ENCODE data around the gene RRM1. TPM values are rescaled to one million over a fixed set of nuclear protein-coding genes. Genes with fewer than 3 reads are reported as not detected.

The RRM1 gene
- total and polyA plus RNA-seq, 2 of the 13 experiments (the other 11 are each of a cell fraction or from before 2014, with no cell fraction given), result 17.3 to 108 TPM

DNA sequence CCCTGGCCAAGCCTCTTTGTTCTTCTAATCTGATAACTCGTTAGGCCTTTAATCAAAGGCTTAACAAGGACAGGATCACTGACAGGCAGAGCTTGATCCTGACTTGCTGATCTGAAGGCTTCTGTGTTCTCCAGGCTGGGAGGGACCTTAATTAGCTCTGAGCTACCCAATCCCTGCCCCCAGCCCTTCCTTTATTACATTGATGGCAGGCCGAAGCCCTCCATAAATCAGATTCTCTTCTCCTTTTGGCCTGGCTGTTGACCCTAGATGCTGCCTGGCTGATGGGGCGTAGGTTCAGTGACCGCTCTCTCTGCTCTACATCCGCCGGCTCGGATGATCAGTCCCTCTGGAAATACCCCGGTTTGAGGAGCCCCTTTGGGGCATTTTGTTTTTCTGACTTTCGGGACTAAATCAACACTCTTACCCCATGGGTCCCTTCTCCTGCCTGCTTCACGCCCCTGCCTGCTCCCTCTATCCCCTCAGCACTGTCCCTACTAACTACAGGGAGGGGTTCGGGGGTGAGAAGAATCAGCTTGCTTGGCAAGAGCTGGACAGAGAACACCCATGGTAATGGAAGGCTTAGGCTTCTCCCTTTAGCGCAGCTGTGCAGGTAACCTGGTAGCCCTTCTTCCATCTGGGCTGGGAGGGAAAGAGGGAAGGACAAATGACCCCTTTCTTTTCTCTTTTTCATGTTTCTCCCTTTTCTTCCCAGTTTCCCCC lies 10.0 kb upstream of the RRM1 start:
- no peak overlapping the region for H3K4me3 ChIP-seq (replicated peaks in 1 of 3; ENCODE audit: insufficient read depth in 1 of 3, low read depth in 2 of 3, low read length in 3 of 3)
- in situ Hi-C loops (cut with HindIII; ENCODE audit: extremely low pct_ligation_motif_present, low pct_unique_long_range_greater_than_20kb), result no loop called here
- H3K27me3 ChIP-seq (ENCODE audit: control insufficient read depth in 1 of 2, insufficient read depth in 2 of 2, low read length in 2 of 2), result no peaks in the 10 kb centered on the region
- H4K20me1 ChIP-seq (ENCODE audit: insufficient read depth, low read length), result no peaks in the 10 kb centered on the region
- H3K4me1 ChIP-seq (ENCODE audit: insufficient read depth, low read length), result no peaks in the 10 kb centered on the region
- TF ChIP-seq ZNF615 (CRISPR knock-in tag; IDR thresholded peaks at IDR 0.05; ENCODE audit: borderline replicate concordance), result no peak
- no peak for TF ChIP-seq PHF5A (CRISPR knock-in tag; IDR thresholded peaks at IDR 0.05; ENCODE audit: low read depth, unreplicated experiment)
- TF ChIP-seq, protein P1, sequence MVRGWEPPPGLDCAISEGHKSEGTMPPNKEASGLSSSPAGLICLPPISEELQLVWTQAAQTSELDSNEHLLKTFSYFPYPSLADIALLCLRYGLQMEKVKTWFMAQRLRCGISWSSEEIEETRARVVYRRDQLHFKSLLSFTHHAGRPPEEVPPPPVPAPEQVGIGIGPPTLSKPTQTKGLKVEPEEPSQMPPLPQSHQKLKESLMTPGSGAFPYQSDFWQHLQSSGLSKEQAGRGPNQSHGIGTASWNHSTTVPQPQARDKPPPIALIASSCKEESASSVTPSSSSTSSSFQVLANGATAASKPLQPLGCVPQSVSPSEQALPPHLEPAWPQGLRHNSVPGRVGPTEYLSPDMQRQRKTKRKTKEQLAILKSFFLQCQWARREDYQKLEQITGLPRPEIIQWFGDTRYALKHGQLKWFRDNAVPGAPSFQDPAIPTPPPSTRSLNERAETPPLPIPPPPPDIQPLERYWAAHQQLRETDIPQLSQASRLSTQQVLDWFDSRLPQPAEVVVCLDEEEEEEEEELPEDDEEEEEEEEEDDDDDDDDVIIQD (CRISPR knock-in tag; IDR thresholded peaks at IDR 0.05; ENCODE audit: low read depth), result no peak
- TF ChIP-seq ZNF329 (CRISPR knock-in tag; IDR thresholded peaks at IDR 0.05; ENCODE audit: low read depth), result no peak
- TF ChIP-seq MEF2D (CRISPR knock-in tag; IDR thresholded peaks at IDR 0.05), result no peak
- no peak for TF ChIP-seq MTA1 (CRISPR knock-in tag; IDR thresholded peaks at IDR 0.05; ENCODE audit: borderline replicate concordance)
- TF ChIP-seq TIGD3 (CRISPR knock-in tag; IDR thresholded peaks at IDR 0.05; ENCODE audit: borderline replicate concordance), result no peak
- no peak for TF ChIP-seq NFE2L2 (IDR thresholded peaks at IDR 0.05; ENCODE audit: low read length)
- no peak for TF ChIP-seq ZNF749 (CRISPR knock-in tag; IDR thresholded peaks at IDR 0.05; ENCODE audit: borderline replicate concordance)
- TF ChIP-seq ZNF543 (CRISPR knock-in tag; IDR thresholded peaks at IDR 0.05), result no peak
- TF ChIP-seq ZSCAN20 (CRISPR knock-in tag; IDR thresholded peaks at IDR 0.05; ENCODE audit: borderline replicate concordance), result no peak
- no peak overlapping the region for H3K9ac ChIP-seq (ENCODE audit: insufficient read depth, low read depth, low read length)
- H3K27ac ChIP-seq (ENCODE audit: extremely low read length, insufficient read depth, low read length), result no peak overlapping the region
- intact Hi-C loops (cut with micrococcal nuclease; ENCODE audit: unreplicated experiment), result no loop called here
- DNase-seq (ENCODE audit: low spot score) (no peak), ATAC-seq (no peak), FAIRE-seq (no peak)
- H3K4me2 ChIP-seq (ENCODE audit: low read depth, low read length), result no peak overlapping the region
- H3K79me2 ChIP-seq (ENCODE audit: insufficient read depth, low read length), result no peaks in the 10 kb centered on the region
- POLR2A ChIA-PET, result no interaction called here
- 97% methylated on average over 12 of the region's 12 CpGs for WGBS (ENCODE audit: low lambda C conversion rate)
- H3K9me3 ChIP-seq (ENCODE audit: low read length), result no peaks in the 10 kb centered on the region
- CTCF ChIA-PET (ENCODE audit: low intra/inter-chr PET ratio, low total read pairs), result no interaction called here
- no TSS peak for BruUV-seq (replicated peaks)
- H2AFZ ChIP-seq (ENCODE audit: low read length), result no peak overlapping the region
- H3K36me3 ChIP-seq (replicated peaks in 1 of 2; ENCODE audit: control insufficient read depth in 1 of 2, insufficient read depth in 2 of 2, low read length in 2 of 2), result peaks cover 19 to 63% of the 10 kb centered on the region in 2 experiments; a peak in 4 of 5 replicates

All from HepG2 (cell line).